WTC11 (cell line): ENCODE data around the gene KHDC3L. TPM values are rescaled to one million over a fixed set of nuclear protein-coding genes. Genes with fewer than 3 reads are reported as not detected.

Experiments
- ATAC-seq: fragments of 200-7000 bp; cut with Tn5 transposase; 2 replicates; pipeline ENCODE4 v1.10.0; 2021; ENCODE audit warnings: mild to moderate bottlenecking, moderate library complexity
- CTCF ChIA-PET: fragments of 300-600 bp; sonication (Branson Sonifier 250); formaldehyde crosslinking; loops from one replicate; lab custom pipeline; 2021; ENCODE audit warnings: antibody characterized with exemption; lab: Charles Lee
- POLR2A ChIA-PET: fragments of 350-600 bp; sonication (Branson Sonifier 250); formaldehyde crosslinking; loops from one replicate; lab custom pipeline; 2021; ENCODE audit warnings: antibody characterized with exemption; lab: Charles Lee
- DNase-seq: peaks from one replicate; pipeline ENCODE4 v3.0.0; 2021; ENCODE audit warnings: low spot score
- H3K27ac Mint-ChIP-seq: 2 replicates; pipeline ENCODE4 v1.8.0; 2021; ENCODE audit warnings: mixed read lengths
- H3K27me3 Mint-ChIP-seq: 2 replicates; pipeline ENCODE4 v1.8.0; 2021; ENCODE audit warnings: low read depth, mild to moderate bottlenecking, moderate library complexity, mixed read lengths
- H3K36me3 Mint-ChIP-seq: 2 replicates; pipeline ENCODE4 v1.8.0; 2021; ENCODE audit warnings: mixed read lengths
- H3K4me1 Mint-ChIP-seq: 2 replicates; pipeline ENCODE4 v1.8.0; 2022; ENCODE audit warnings: mixed read lengths
- H3K4me3 Mint-ChIP-seq: 2 replicates; pipeline ENCODE4 v1.8.0; 2021; ENCODE audit warnings: mild to moderate bottlenecking, moderate library complexity, mixed read lengths
- H3K9me3 Mint-ChIP-seq: 2 replicates; pipeline ENCODE4 v1.8.0; 2021; ENCODE audit warnings: mixed read lengths
- EMX1 ChIP-seq: fragments of 250-450 bp; sonication (Bioruptor Pico); IDR thresholded peaks from 2 replicates; pipeline ENCODE4 v1.8.0; 2021; ENCODE audit warnings: mild to moderate bottlenecking
- ERG ChIP-seq: fragments of 250-450 bp; sonication (Bioruptor Pico); IDR thresholded peaks from 2 replicates; pipeline ENCODE4 v1.8.0; 2021; ENCODE audit warnings: mild to moderate bottlenecking
- FOXJ3 ChIP-seq: sonication (generic); formaldehyde crosslinking; IDR thresholded peaks from 2 replicates; pipeline ENCODE4 v1.9.0; 2021; ENCODE audit warnings: missing genetic modification reagents, mild to moderate bottlenecking, borderline replicate concordance
- HMGA2 ChIP-seq: fragments of 250-450 bp; sonication (Bioruptor Pico); IDR thresholded peaks from 2 replicates; pipeline ENCODE4 v1.4.0; 2021; ENCODE audit warnings: mild to moderate bottlenecking, moderate library complexity
- HMGXB4 ChIP-seq: sonication (generic); formaldehyde crosslinking; IDR thresholded peaks from 2 replicates; pipeline ENCODE4 v1.8.1; 2023; ENCODE audit warnings: mild to moderate bottlenecking, moderate library complexity, missing genetic modification reagents
- OVOL2 ChIP-seq: fragments of 250-450 bp; sonication (Bioruptor Pico); IDR thresholded peaks from 2 replicates; pipeline ENCODE4 v1.9.0; 2021; ENCODE audit warnings: mild to moderate bottlenecking, borderline replicate concordance
- PRRX2 ChIP-seq: fragments of 250-450 bp; sonication (Bioruptor Pico); IDR thresholded peaks from 2 replicates; pipeline ENCODE4 v1.8.0; 2021; ENCODE audit warnings: mild to moderate bottlenecking
- SP1 ChIP-seq: sonication (generic); formaldehyde crosslinking; conservative IDR thresholded peaks from 2 replicates; pipeline ENCODE4 v1.8.1; 2022; ENCODE audit warnings: missing genetic modification reagents
- STAT6 ChIP-seq: sonication (generic); formaldehyde crosslinking; conservative IDR thresholded peaks from 2 replicates; pipeline ENCODE4 v1.8.1; 2023; ENCODE audit warnings: mild to moderate bottlenecking, low read depth, missing genetic modification reagents, moderate library complexity
- USF2 ChIP-seq: sonication (generic); formaldehyde crosslinking; IDR thresholded peaks from 2 replicates; pipeline ENCODE4 v1.8.1; 2023; ENCODE audit warnings: mild to moderate bottlenecking, missing genetic modification reagents, moderate library complexity
- ZBTB21 ChIP-seq: sonication (generic); formaldehyde crosslinking; IDR thresholded peaks from 2 replicates; pipeline ENCODE4 v1.8.1; 2023; ENCODE audit warnings: mild to moderate bottlenecking, missing genetic modification reagents, borderline replicate concordance
- ZMAT4 ChIP-seq: fragments of 250-450 bp; sonication (Bioruptor Pico); IDR thresholded peaks from 2 replicates; pipeline ENCODE4 v1.9.0; 2021; ENCODE audit warnings: mild to moderate bottlenecking
- ZNF219 ChIP-seq: sonication (generic); formaldehyde crosslinking; IDR thresholded peaks from 2 replicates; pipeline ENCODE4 v1.8.0; 2023; ENCODE audit warnings: missing genetic modification reagents, mild to moderate bottlenecking, borderline replicate concordance
- total RNA-seq: library from RNA; stranded (reverse); gene quantifications from 3 replicates; pipeline ENCODE4 v1.2.3, GENCODE V29; 2021

KHDC3L gene
- total RNA-seq, 1 experiment from 2014 or later = not detected

GRCh38 chr6:73368675-73369074, 6.2 kb downstream of the KHDC3L start (continued):
- no peak for TF ChIP-seq HMGXB4 (CRISPR knock-in tag)
- TF ChIP-seq HMGA2 (CRISPR knock-in tag) = no peak

- H3K4me1 Mint-ChIP-seq = peaks cover 12% of the 10 kb centered on the region
- peaks cover 9% of the 10 kb centered on the region for H3K27me3 Mint-ChIP-seq
- no peak overlapping the region for H3K27ac Mint-ChIP-seq
- no peak for TF ChIP-seq USF2 (CRISPR knock-in tag)
- no peak for TF ChIP-seq OVOL2 (CRISPR knock-in tag)
- TF ChIP-seq SP1 (CRISPR knock-in tag) = no peak
- TF ChIP-seq ERG (CRISPR knock-in tag) = no peak
- no peak for TF ChIP-seq ZMAT4 (CRISPR knock-in tag)
- no peak for TF ChIP-seq STAT6
- TF ChIP-seq, all 79 proteins: peak for 0
- no peaks in the 10 kb centered on the region for H3K36me3 Mint-ChIP-seq
- DNase-seq = no peak
- no peak for ATAC-seq
- CTCF ChIA-PET = interaction anchor here (1.2 kb wide), 1 partner anchor 20 kb away, joined by 3 read pairs; no protein-coding TSS in a partner anchor
- no peak overlapping the region for H3K4me3 Mint-ChIP-seq
- peaks cover 7% of the 10 kb centered on the region; the same call in 1 of the 2 replicates for H3K9me3 Mint-ChIP-seq
- POLR2A ChIA-PET = no interaction called here
These were observed 6.7 kb downstream of the KHDC3L start for GRCh38 chr6:73369157-73369556.

GRCh38 chr6:73369563-73369962, 7.1 kb downstream of the KHDC3L start, which contains the start of gene OOEP:
TSS of gene OOEP (minus strand) at chr6:73369897. CDS start at chr6:73369792, 105 bp downstream.
- TF ChIP-seq SP1 (CRISPR knock-in tag) (no peak), ZNF219 (no peak), EMX1 (CRISPR knock-in tag) (no peak), PRRX2 (CRISPR knock-in tag) (no peak), ZBTB21 (CRISPR knock-in tag) (no peak), USF2 (CRISPR knock-in tag) (no peak), FOXJ3 (CRISPR knock-in tag) (no peak)
- ChIA-PET POLR2A (no interaction called here), CTCF (interaction anchor here (1.2 kb wide), 1 partner anchor 19 kb away, joined by 3 read pairs; no protein-coding TSS in a partner anchor)
- no peak within 1 kb of the TSS for H3K4me3 Mint-ChIP-seq
- ATAC-seq = no peak
- H3K36me3 Mint-ChIP-seq = no peaks in the 10 kb centered on the region
- H3K9me3 Mint-ChIP-seq = peaks cover 7% of the 10 kb centered on the region; the same call in 1 of the 2 replicates
- no peak within 1 kb of the TSS for H3K27ac Mint-ChIP-seq
- peaks cover 9% of the 10 kb centered on the region for H3K27me3 Mint-ChIP-seq
- peaks cover 12% of the 10 kb centered on the region for H3K4me1 Mint-ChIP-seq
- no peak for DNase-seq
